Endothelial cell of umbilical vein (primary cell): ENCODE data around the gene NR4A1. TPM values are rescaled to one million over a fixed set of nuclear protein-coding genes. Genes with fewer than 3 reads are reported as not detected.

Source experiments
- BruUV-seq: library from RNA; stranded (reverse); fragments of 400-500 nt; replicated peaks from 2 replicates; lab custom pipeline; 2021; lab: Mats Ljungman, UMichigan
- CTCF ChIA-PET: fragments of 300-600, 350-600 bp; sonication (Branson Sonifier 250); formaldehyde crosslinking; loops from one replicate; lab custom pipeline; 2021; ENCODE audit warnings: antibody characterized with exemption, inconsistent platforms; lab: Charles Lee
- POLR2A ChIA-PET: fragments of 300-600, 350-600 bp; sonication (Branson Sonifier 250); formaldehyde crosslinking; loops from one replicate; lab custom pipeline; 2021; ENCODE audit warnings: antibody characterized with exemption, inconsistent platforms; lab: Charles Lee
- DNase-seq: peaks from one replicate; pipeline ENCODE4 v3.0.0-alpha.2; 2011; ENCODE audit warnings: low read depth, low spot score
- FAIRE-seq: peaks from 2 replicates; lab custom pipeline; 2011; peaks lifted over from hg19 to GRCh38; lab: Jason Lieb, UNC
- H2AFZ ChIP-seq: 2 replicates; pipeline ENCODE4 v1.6.0; 2012; ENCODE audit warnings: low read depth, low read length, control low read depth, inconsistent platforms
- H3K27ac ChIP-seq: 2 replicates; pipeline ENCODE4 v1.5.1; 2011; ENCODE audit warnings: low read depth, mild to moderate bottlenecking, control low read depth, low read length, moderate library complexity; ENCODE audit not compliant: insufficient read depth
- H3K27me3 ChIP-seq, 2 experiments: 2 replicates each; pipeline versions ENCODE4 v1.6.0 to v1.6.1; 2011; ENCODE audit warnings: low read length in 2 of 2, mixed read lengths in 1 of 2; ENCODE audit not compliant: control insufficient read depth in 2 of 2, insufficient read depth in 2 of 2
- H3K36me3 ChIP-seq, 2 experiments: 2 replicates in 1 of 2; 3 replicates in 1 of 2; pipeline ENCODE4 v1.5.1; 2011; ENCODE audit warnings: low read length in 2 of 2, mild to moderate bottlenecking in 1 of 2, moderate library complexity in 1 of 2; ENCODE audit not compliant: control insufficient read depth in 2 of 2, insufficient read depth in 2 of 2; ENCODE audit errors: extremely low read depth in 1 of 2
- H3K4me1 ChIP-seq: 3 replicates; pipeline ENCODE4 v1.5.1; 2011; ENCODE audit warnings: mild to moderate bottlenecking, low read length; ENCODE audit not compliant: control insufficient read depth, insufficient read depth; ENCODE audit errors: extremely low read depth
- H3K4me2 ChIP-seq: 2 replicates; pipeline ENCODE4 v1.6.1; 2011; ENCODE audit warnings: low read length, control low read depth, mixed read lengths; ENCODE audit not compliant: insufficient read depth
- H3K4me3 ChIP-seq, 3 experiments: fragments of 200-600 bp in 1 of 3; sonication (generic), shearing (Covaris generic) in 1 of 3; replicated peaks in 1 of 3; 2 replicates each; pipeline ENCODE4 v1.5.1; 2011 to 2016; ENCODE audit warnings: control low read depth in 3 of 3, low read length in 3 of 3, mild to moderate bottlenecking in 2 of 3, inconsistent platforms in 1 of 3, low read depth in 1 of 3, moderate library complexity in 1 of 3; ENCODE audit not compliant: insufficient read depth in 1 of 3
- H3K79me2 ChIP-seq: 2 replicates; pipeline ENCODE4 v1.6.0; 2012; ENCODE audit warnings: low read length, inconsistent platforms; ENCODE audit not compliant: control insufficient read depth, insufficient read depth
- H3K9ac ChIP-seq: replicated peaks from 2 replicates; pipeline ENCODE3; 2011; ENCODE audit warnings: low read length, control low read depth; ENCODE audit not compliant: insufficient read depth; ENCODE audit errors: extremely low read depth
- H3K9me1 ChIP-seq: replicated peaks from 3 replicates; pipeline ENCODE4 v1.6.0; 2011; ENCODE audit warnings: mild to moderate bottlenecking, low read length; ENCODE audit not compliant: control insufficient read depth, insufficient read depth; ENCODE audit errors: extremely low read depth
- H3K9me3 ChIP-seq: replicated peaks from 2 replicates; pipeline ENCODE4 v1.5.1; 2012; ENCODE audit warnings: low read length, inconsistent platforms; ENCODE audit not compliant: control insufficient read depth, insufficient read depth
- H4K20me1 ChIP-seq: replicated peaks from 2 replicates; pipeline ENCODE3; 2011; ENCODE audit warnings: mild to moderate bottlenecking, low read length; ENCODE audit not compliant: control insufficient read depth, insufficient read depth; ENCODE audit errors: extremely low read depth
- CTCF ChIP-seq, 2 donors: IDR thresholded peaks; 1 replicate in 1 of 2; 2 replicates in 1 of 2; pipeline ENCODE4 v1.5.1; 2011; ENCODE audit warnings: low read length in 2 of 2, mild to moderate bottlenecking in 2 of 2, moderate library complexity in 2 of 2, control low read depth in 1 of 2, inconsistent platforms in 1 of 2, low read depth in 1 of 2; ENCODE audit not compliant: insufficient read depth in 1 of 2; ENCODE audit errors: extremely low read depth in 1 of 2
- EZH2 ChIP-seq: IDR thresholded peaks from 2 replicates; pipeline ENCODE4 v1.6.1; 2012; ENCODE audit warnings: borderline replicate concordance, low read depth, mild to moderate bottlenecking, moderate library complexity, low read length, inconsistent platforms; ENCODE audit not compliant: severe bottlenecking
- FOS ChIP-seq: IDR thresholded peaks from 2 replicates; pipeline ENCODE4 v1.6.1; 2011; ENCODE audit warnings: mild to moderate bottlenecking, low read length, moderate library complexity, borderline replicate concordance; ENCODE audit not compliant: insufficient read depth
- GATA2 ChIP-seq: IDR thresholded peaks from 2 replicates; pipeline ENCODE4 v1.7.0; 2011; ENCODE audit warnings: low read depth, mild to moderate bottlenecking, moderate library complexity, mixed read lengths, low read length; ENCODE audit not compliant: insufficient read length, insufficient read depth
- JUN ChIP-seq: IDR thresholded peaks from 2 replicates; pipeline ENCODE4 v1.6.1; 2011; ENCODE audit warnings: borderline replicate concordance, low read depth; ENCODE audit not compliant: insufficient read length, insufficient read depth
- MYC ChIP-seq: IDR thresholded peaks from one replicate; pipeline ENCODE4 v1.6.1; 2011; ENCODE audit warnings: mild to moderate bottlenecking, low read depth, low read length
- POLR2A ChIP-seq: IDR thresholded peaks from 2 replicates; pipeline ENCODE4 v1.6.1; 2012; ENCODE audit warnings: low read depth, mild to moderate bottlenecking, control low read depth, low read length
- POLR2AphosphoS5 ChIP-seq: IDR thresholded peaks from 2 replicates; pipeline ENCODE4 v1.6.1; 2012; ENCODE audit warnings: low read depth, mild to moderate bottlenecking, control low read depth, low read length, moderate library complexity; ENCODE audit not compliant: insufficient read depth
- dilution Hi-C: fragments of 300-500 bp; cut with MboI; formaldehyde crosslinking; loops from one replicate; pipeline ENCODE4 v1.15.0; 2019; ENCODE audit warnings: low sequenced_read_pairs; ENCODE audit not compliant: extremely low pct_ligation_motif_present
- intact Hi-C: fragments of 100-400 bp; cut with micrococcal nuclease; formaldehyde crosslinking; loops from one replicate; pipeline ENCODE4 v1.10.0; 2022
- polyA plus RNA-seq, 4 experiments: library from polyadenylated mRNA; depleted of rRNA in 3 of 4; stranded (reverse) in 3 of 4; unstranded in 1 of 4; fragments of >200 nt; gene quantifications; 2 replicates each; pipeline versions ENCODE4 v1.2.1 to v1.2.3, GENCODE V29; 2011 to 2012; ENCODE audit warnings: missing spikeins in 1 of 4
- total RNA-seq: library from RNA; stranded (reverse); gene quantifications from 2 replicates; pipeline ENCODE4 v1.2.3, GENCODE V29; 2021
- TF ChIP-seq, protein P1 (sequence below): IDR thresholded peaks from 2 replicates; pipeline ENCODE4 v1.6.1; 2011; ENCODE audit not compliant: insufficient read depth, insufficient read length

NR4A1 gene
- total and polyA plus RNA-seq, 2 donors (not counting 3 experiments of a cell fraction or from before 2014, with no cell fraction given), result 6.8 to 18.2 TPM

GRCh38 chr12:52074971-52075724 is 23.9 kb downstream of the NR4A1 start:
- BruUV-seq, result no TSS peak
- Histone ChIP-seq H2AFZ (no peak overlapping the region), H3K27me3 (no peaks in the 10 kb centered on the region), H4K20me1 (no peaks in the 10 kb centered on the region), H3K9ac (no peak overlapping the region), H3K4me1 (peaks cover 8% of the 10 kb centered on the region), H3K27ac (no peak overlapping the region), H3K36me3 (peaks cover 15 to 29% of the 10 kb centered on the region in 2 experiments), H3K9me1 (no peaks in the 10 kb centered on the region), H3K4me2 (no peak overlapping the region), H3K79me2 (peaks cover 42% of the 10 kb centered on the region), H3K4me3 (no peak overlapping the region), H3K9me3 (no peaks in the 10 kb centered on the region)
- no peak for FAIRE-seq
- CTCF ChIA-PET, result interaction anchor here (2.7 kb wide), 1 partner anchor 50 kb away, joined by 13 read pairs; no protein-coding TSS in a partner anchor
- dilution Hi-C loops, result no loop called here
- POLR2A ChIA-PET, result interaction anchor here (0.6 kb wide), 1 partner anchor 44 kb away, joined by 3 read pairs; no protein-coding TSS in a partner anchor
- DNase-seq, result no peak
- TF ChIP-seq, protein P1, sequence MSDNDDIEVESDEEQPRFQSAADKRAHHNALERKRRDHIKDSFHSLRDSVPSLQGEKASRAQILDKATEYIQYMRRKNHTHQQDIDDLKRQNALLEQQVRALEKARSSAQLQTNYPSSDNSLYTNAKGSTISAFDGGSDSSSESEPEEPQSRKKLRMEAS, result no peak
- no peak for TF ChIP-seq GATA2
- no peak for TF ChIP-seq FOS
- TF ChIP-seq POLR2AphosphoS5, result no peak
- no peak for TF ChIP-seq EZH2
- no peak for TF ChIP-seq CTCF (IDR thresholded peaks at IDR 0.05; ENCODE audit: extremely low read depth in 1 of 2, insufficient read depth in 1 of 2, low read depth in 1 of 2, low read length in 2 of 2)
- TF ChIP-seq POLR2A, result no peak
- TF ChIP-seq MYC, result no peak
- no peak for TF ChIP-seq JUN
- intact Hi-C loops, result no loop called here
